Measurements from ENCODE around the gene UNC79. TPM values are rescaled to one million over a fixed set of nuclear protein-coding genes. Genes with fewer than 3 reads are reported as not detected.

The UNC79 gene
- total and polyA plus RNA-seq, 5 donors from 2014 or later: not detected

- no peaks in the 10 kb centered on the region for H3K36me3 ChIP-seq (ENCODE audit: control insufficient read depth, insufficient read depth, low read length)
- H3K9me3 ChIP-seq (ENCODE audit: control insufficient read depth in 2 of 2, low read length in 2 of 2): no peaks in the 10 kb centered on the region
- peaks cover 2% of the 10 kb centered on the region for H3K27me3 ChIP-seq (ENCODE audit: control insufficient read depth, insufficient read depth, low read length)
- Mint-ChIP-seq H3K27me3 (peaks cover 24% of the 10 kb centered on the region), H3K4me3 (no peak overlapping the region), H3K9me3 (peaks cover 0 to 22% (median 3%) of the 10 kb centered on the region in 7 donors), H3K4me1 (no peaks in the 10 kb centered on the region), H3K27ac (no peak overlapping the region), H3K36me3 (no peaks in the 10 kb centered on the region)
- no peak for DNase-seq
- no peak overlapping the region for H3K27ac ChIP-seq (ENCODE audit: insufficient read depth, low read length, poor library complexity, severe bottlenecking)
- H3K4me1 ChIP-seq (ENCODE audit: control insufficient read depth, insufficient read depth, low read length, poor library complexity, severe bottlenecking): no peaks in the 10 kb centered on the region
- no peak overlapping the region for H3K4me3 ChIP-seq (ENCODE audit: low read depth, low read length)
- ATAC-seq (ENCODE audit: low read depth in 2 of 2): no peak
Measured at GRCh38 chr14:93702946-93703345, 272.2 kb downstream of the UNC79 start.

GRCh38 chr14:93703941-93704340, 273.2 kb downstream of the UNC79 start:
- H3K36me3 ChIP-seq (ENCODE audit: control insufficient read depth, insufficient read depth, low read length): no peaks in the 10 kb centered on the region
- no peaks in the 10 kb centered on the region for H3K4me1 ChIP-seq (ENCODE audit: control insufficient read depth, insufficient read depth, low read length, poor library complexity, severe bottlenecking)
- H3K27ac ChIP-seq (ENCODE audit: insufficient read depth, low read length, poor library complexity, severe bottlenecking): no peak overlapping the region
- Mint-ChIP-seq H3K27ac (no peak overlapping the region), H3K4me3 (no peak overlapping the region), H3K9me3 (peaks cover 0 to 19% (median 1%) of the 10 kb centered on the region in 7 donors), H3K36me3 (no peaks in the 10 kb centered on the region), H3K4me1 (no peaks in the 10 kb centered on the region), H3K27me3 (peaks cover 29% of the 10 kb centered on the region)
- H3K9me3 ChIP-seq (ENCODE audit: control insufficient read depth in 2 of 2, low read length in 2 of 2): no peaks in the 10 kb centered on the region
- DNase-seq: no peak
- H3K27me3 ChIP-seq (ENCODE audit: control insufficient read depth, insufficient read depth, low read length): peaks cover 2% of the 10 kb centered on the region
- no peak overlapping the region for H3K4me3 ChIP-seq (ENCODE audit: low read depth, low read length)
- ATAC-seq (ENCODE audit: low read depth in 2 of 2): no peak

GRCh38 chr14:93705513-93706156, 274.9 kb downstream of the UNC79 start:
- H3K4me3 ChIP-seq (ENCODE audit: low read depth, low read length): no peak overlapping the region
- ATAC-seq (ENCODE audit: low read depth in 2 of 2) (no peak), DNase-seq (no peak)
- Mint-ChIP-seq H3K36me3 (no peaks in the 10 kb centered on the region), H3K4me1 (no peaks in the 10 kb centered on the region), H3K27me3 (peaks cover 30% of the 10 kb centered on the region), H3K4me3 (no peak overlapping the region), H3K27ac (no peak overlapping the region), H3K9me3 (peaks cover 0 to 3% (median 0%) of the 10 kb centered on the region in 7 donors)
- H3K9me3 ChIP-seq (ENCODE audit: control insufficient read depth in 2 of 2, low read length in 2 of 2): no peaks in the 10 kb centered on the region
- no peaks in the 10 kb centered on the region for H3K36me3 ChIP-seq (ENCODE audit: control insufficient read depth, insufficient read depth, low read length)
- no peaks in the 10 kb centered on the region for H3K4me1 ChIP-seq (ENCODE audit: control insufficient read depth, insufficient read depth, low read length, poor library complexity, severe bottlenecking)
- no peak overlapping the region for H3K27ac ChIP-seq (ENCODE audit: insufficient read depth, low read length, poor library complexity, severe bottlenecking)
- peaks cover 2% of the 10 kb centered on the region for H3K27me3 ChIP-seq (ENCODE audit: control insufficient read depth, insufficient read depth, low read length)

GRCh38 chr14:93706360-93706955, 275.7 kb downstream of the UNC79 start:
- peaks cover 30% of the 10 kb centered on the region for H3K27me3 Mint-ChIP-seq
- H3K4me1 ChIP-seq (ENCODE audit: control insufficient read depth, insufficient read depth, low read length, poor library complexity, severe bottlenecking): no peaks in the 10 kb centered on the region
- no peaks in the 10 kb centered on the region for H3K9me3 ChIP-seq (ENCODE audit: control insufficient read depth in 2 of 2, low read length in 2 of 2)
- no peaks in the 10 kb centered on the region for H3K36me3 Mint-ChIP-seq
- peaks cover 2% of the 10 kb centered on the region for H3K27me3 ChIP-seq (ENCODE audit: control insufficient read depth, insufficient read depth, low read length)
- H3K27ac ChIP-seq (ENCODE audit: insufficient read depth, low read length, poor library complexity, severe bottlenecking): no peak overlapping the region
- no peaks in the 10 kb centered on the region for H3K4me1 Mint-ChIP-seq
- H3K27ac Mint-ChIP-seq: no peak overlapping the region
- no peaks in the 10 kb centered on the region for H3K36me3 ChIP-seq (ENCODE audit: control insufficient read depth, insufficient read depth, low read length)
- DNase-seq: no peak
- ATAC-seq (ENCODE audit: low read depth in 2 of 2): no peak
- H3K4me3 Mint-ChIP-seq: no peak overlapping the region
- H3K4me3 ChIP-seq (ENCODE audit: low read depth, low read length): no peak overlapping the region
- no peaks in the 10 kb centered on the region for H3K9me3 Mint-ChIP-seq

DNA sequence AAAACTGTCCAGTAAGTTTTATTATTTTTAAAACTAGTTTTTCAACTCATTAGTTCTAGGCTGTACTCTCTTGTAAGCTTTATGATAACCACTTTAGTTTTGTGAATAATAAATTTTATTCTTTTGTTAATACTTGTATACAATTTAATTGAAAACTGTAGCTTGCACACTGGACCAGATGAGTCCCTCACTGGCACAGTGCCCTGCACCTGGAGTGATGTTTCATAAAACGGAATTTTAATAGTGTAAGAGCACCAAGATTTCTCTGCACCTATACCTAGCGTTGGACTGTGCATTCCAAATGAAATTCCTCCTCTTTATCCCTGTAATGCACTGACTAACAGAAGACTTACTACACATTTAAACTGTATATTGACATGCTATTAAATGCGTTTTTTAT, 276.7 kb downstream of the UNC79 start:
- Histone ChIP-seq H3K4me1 (ENCODE audit: control insufficient read depth, insufficient read depth, low read length, poor library complexity, severe bottlenecking) (no peaks in the 10 kb centered on the region), H3K9me3 (ENCODE audit: control insufficient read depth in 2 of 2, low read length in 2 of 2) (no peaks in the 10 kb centered on the region), H3K36me3 (ENCODE audit: control insufficient read depth, insufficient read depth, low read length) (no peaks in the 10 kb centered on the region), H3K27ac (ENCODE audit: insufficient read depth, low read length, poor library complexity, severe bottlenecking) (no peak overlapping the region), H3K27me3 (ENCODE audit: control insufficient read depth, insufficient read depth, low read length) (no peaks in the 10 kb centered on the region), H3K4me3 (ENCODE audit: low read depth, low read length) (no peak overlapping the region)
- no peaks in the 10 kb centered on the region for H3K4me1 Mint-ChIP-seq
- no peak overlapping the region for H3K4me3 Mint-ChIP-seq
- H3K27me3 Mint-ChIP-seq: peaks cover 25% of the 10 kb centered on the region
- H3K36me3 Mint-ChIP-seq: no peaks in the 10 kb centered on the region
- no peaks in the 10 kb centered on the region for H3K9me3 Mint-ChIP-seq
- no peak overlapping the region for H3K27ac Mint-ChIP-seq
- DNase-seq: no peak
- ATAC-seq (ENCODE audit: low read depth in 2 of 2): no peak

DNA sequence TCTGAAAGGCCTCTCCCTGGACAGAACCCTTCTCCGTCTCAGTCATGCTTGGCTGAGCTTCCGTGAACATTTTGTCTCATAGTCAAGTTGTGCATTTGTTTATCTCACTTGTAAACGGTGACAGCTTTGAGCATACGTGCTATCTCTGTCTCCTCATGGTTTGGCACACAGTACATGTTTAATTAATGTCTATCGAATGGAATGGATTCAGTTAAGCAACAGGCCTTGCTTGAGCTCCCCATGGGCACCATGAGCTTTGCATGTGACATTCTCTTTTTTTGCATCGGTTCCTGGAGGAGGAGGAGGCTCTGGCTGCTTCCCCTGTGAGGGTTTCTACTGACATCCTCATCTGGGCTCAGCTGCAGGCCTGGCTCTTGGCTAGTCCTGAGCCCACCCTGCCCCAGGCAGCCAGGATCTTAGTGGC, 277.6 kb downstream of the UNC79 start:
- H3K4me1 Mint-ChIP-seq: no peaks in the 10 kb centered on the region
- H3K27ac ChIP-seq (ENCODE audit: insufficient read depth, low read length, poor library complexity, severe bottlenecking): no peak overlapping the region
- no peaks in the 10 kb centered on the region for H3K36me3 ChIP-seq (ENCODE audit: control insufficient read depth, insufficient read depth, low read length)
- H3K36me3 Mint-ChIP-seq: no peaks in the 10 kb centered on the region
- no peaks in the 10 kb centered on the region for H3K27me3 ChIP-seq (ENCODE audit: control insufficient read depth, insufficient read depth, low read length)
- H3K4me3 Mint-ChIP-seq: no peak overlapping the region
- no peaks in the 10 kb centered on the region for H3K9me3 Mint-ChIP-seq
- H3K27me3 Mint-ChIP-seq: peaks cover 21% of the 10 kb centered on the region
- H3K9me3 ChIP-seq (ENCODE audit: control insufficient read depth in 2 of 2, low read length in 2 of 2): no peaks in the 10 kb centered on the region
- H3K4me1 ChIP-seq (ENCODE audit: control insufficient read depth, insufficient read depth, low read length, poor library complexity, severe bottlenecking): no peaks in the 10 kb centered on the region
- H3K4me3 ChIP-seq (ENCODE audit: low read depth, low read length): no peak overlapping the region
- no peak for ATAC-seq (ENCODE audit: low read depth in 2 of 2)
- no peak overlapping the region for H3K27ac Mint-ChIP-seq
- no peak for DNase-seq

GRCh38 chr14:93708800-93709199, 278.1 kb downstream of the UNC79 start:
- no peak for DNase-seq
- H3K36me3 Mint-ChIP-seq: no peaks in the 10 kb centered on the region
- peaks cover 19% of the 10 kb centered on the region for H3K27me3 Mint-ChIP-seq
- H3K27ac Mint-ChIP-seq: no peak overlapping the region
- Histone ChIP-seq H3K4me3 (ENCODE audit: low read depth, low read length) (no peak overlapping the region), H3K27me3 (ENCODE audit: control insufficient read depth, insufficient read depth, low read length) (no peaks in the 10 kb centered on the region), H3K4me1 (ENCODE audit: control insufficient read depth, insufficient read depth, low read length, poor library complexity, severe bottlenecking) (no peaks in the 10 kb centered on the region), H3K36me3 (ENCODE audit: control insufficient read depth, insufficient read depth, low read length) (no peaks in the 10 kb centered on the region), H3K9me3 (ENCODE audit: control insufficient read depth in 2 of 2, low read length in 2 of 2) (no peaks in the 10 kb centered on the region), H3K27ac (ENCODE audit: insufficient read depth, low read length, poor library complexity, severe bottlenecking) (no peak overlapping the region)
- no peaks in the 10 kb centered on the region for H3K9me3 Mint-ChIP-seq
- no peaks in the 10 kb centered on the region for H3K4me1 Mint-ChIP-seq
- no peak for ATAC-seq (ENCODE audit: low read depth in 2 of 2)
- no peak overlapping the region for H3K4me3 Mint-ChIP-seq

DNA sequence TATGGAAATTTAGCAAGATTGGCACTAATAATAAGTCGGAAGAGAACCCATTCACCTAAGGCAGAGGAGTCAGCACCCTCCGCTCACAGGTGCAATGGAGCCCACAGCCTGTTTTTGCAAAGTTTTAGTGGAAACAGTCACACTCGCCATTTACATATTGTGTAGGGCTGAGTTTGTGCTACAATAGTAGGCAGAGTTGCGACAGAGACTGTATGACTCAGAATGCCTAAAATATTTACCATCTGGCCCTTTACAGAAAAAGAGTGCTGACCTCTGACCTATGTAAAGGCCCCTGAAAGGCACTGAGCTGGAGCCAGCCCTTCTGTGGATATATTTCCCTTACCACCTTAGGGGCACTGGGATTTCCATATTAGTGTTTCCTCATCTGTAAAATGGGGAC, 278.5 kb downstream of the UNC79 start:
- H3K9me3 ChIP-seq (ENCODE audit: control insufficient read depth in 2 of 2, low read length in 2 of 2): no peaks in the 10 kb centered on the region
- H3K36me3 Mint-ChIP-seq: no peaks in the 10 kb centered on the region
- no peak overlapping the region for H3K4me3 Mint-ChIP-seq
- no peak overlapping the region for H3K4me3 ChIP-seq (ENCODE audit: low read depth, low read length)
- no peak overlapping the region for H3K27ac Mint-ChIP-seq
- DNase-seq (no peak), ATAC-seq (ENCODE audit: low read depth in 2 of 2) (no peak)
- no peak overlapping the region for H3K27ac ChIP-seq (ENCODE audit: insufficient read depth, low read length, poor library complexity, severe bottlenecking)
- no peaks in the 10 kb centered on the region for H3K36me3 ChIP-seq (ENCODE audit: control insufficient read depth, insufficient read depth, low read length)
- H3K27me3 ChIP-seq (ENCODE audit: control insufficient read depth, insufficient read depth, low read length): no peaks in the 10 kb centered on the region
- no peaks in the 10 kb centered on the region for H3K4me1 Mint-ChIP-seq
- no peaks in the 10 kb centered on the region for H3K9me3 Mint-ChIP-seq
- peaks cover 19% of the 10 kb centered on the region for H3K27me3 Mint-ChIP-seq
- no peaks in the 10 kb centered on the region for H3K4me1 ChIP-seq (ENCODE audit: control insufficient read depth, insufficient read depth, low read length, poor library complexity, severe bottlenecking)
